Lower leg skin (tissue), 3 donors: ENCODE data around the gene HSPA12B.

Experiments
- POLR2A ChIP-seq, 2 donors: fragments of 450-650 bp; IDR thresholded peaks; one replicate each; pipeline ENCODE4 v1.6.1; 2016 to 2017; ENCODE audit warnings: antibody characterized with exemption in 2 of 2, mild to moderate bottlenecking in 1 of 2, moderate library complexity in 1 of 2
- TF ChIP-seq, protein P1 (sequence below), 3 donors: fragments of 450-650 bp; IDR thresholded peaks; one replicate each; pipeline ENCODE4 v1.5.1; 2016; ENCODE audit warnings: antibody characterized with exemption in 3 of 3, mild to moderate bottlenecking in 3 of 3, moderate library complexity in 2 of 3

DNA sequence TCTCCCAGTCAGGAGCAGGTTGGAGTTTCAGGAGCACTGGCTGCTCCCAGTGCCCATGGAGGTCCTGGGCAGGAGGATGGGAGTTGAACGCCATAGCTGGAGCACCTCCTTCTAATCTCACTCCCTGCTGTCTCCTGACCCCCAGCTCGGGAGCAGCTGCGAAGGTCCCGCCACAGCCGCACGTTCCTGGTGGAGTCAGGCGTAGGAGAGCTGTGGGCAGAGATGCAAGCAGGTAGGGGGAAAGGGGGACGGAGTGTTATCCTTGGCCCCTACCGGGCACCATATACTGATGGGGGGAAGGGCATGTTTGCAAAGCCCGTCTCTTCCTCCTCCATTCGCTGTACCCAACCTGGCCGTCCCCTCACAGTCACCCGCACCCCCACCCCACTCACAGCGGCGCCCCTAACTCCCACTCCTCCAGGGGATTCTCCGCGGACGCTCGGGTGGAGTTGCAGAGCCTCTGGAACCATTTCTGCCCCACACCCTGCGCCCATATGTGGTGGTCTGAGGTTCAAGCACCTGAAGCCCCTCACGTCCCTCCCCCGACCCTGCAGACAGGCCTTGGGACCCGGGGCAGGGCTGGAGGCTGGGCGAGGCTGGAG lies 16.7 kb downstream of the HSPA12B start:
- TF ChIP-seq, protein P1, sequence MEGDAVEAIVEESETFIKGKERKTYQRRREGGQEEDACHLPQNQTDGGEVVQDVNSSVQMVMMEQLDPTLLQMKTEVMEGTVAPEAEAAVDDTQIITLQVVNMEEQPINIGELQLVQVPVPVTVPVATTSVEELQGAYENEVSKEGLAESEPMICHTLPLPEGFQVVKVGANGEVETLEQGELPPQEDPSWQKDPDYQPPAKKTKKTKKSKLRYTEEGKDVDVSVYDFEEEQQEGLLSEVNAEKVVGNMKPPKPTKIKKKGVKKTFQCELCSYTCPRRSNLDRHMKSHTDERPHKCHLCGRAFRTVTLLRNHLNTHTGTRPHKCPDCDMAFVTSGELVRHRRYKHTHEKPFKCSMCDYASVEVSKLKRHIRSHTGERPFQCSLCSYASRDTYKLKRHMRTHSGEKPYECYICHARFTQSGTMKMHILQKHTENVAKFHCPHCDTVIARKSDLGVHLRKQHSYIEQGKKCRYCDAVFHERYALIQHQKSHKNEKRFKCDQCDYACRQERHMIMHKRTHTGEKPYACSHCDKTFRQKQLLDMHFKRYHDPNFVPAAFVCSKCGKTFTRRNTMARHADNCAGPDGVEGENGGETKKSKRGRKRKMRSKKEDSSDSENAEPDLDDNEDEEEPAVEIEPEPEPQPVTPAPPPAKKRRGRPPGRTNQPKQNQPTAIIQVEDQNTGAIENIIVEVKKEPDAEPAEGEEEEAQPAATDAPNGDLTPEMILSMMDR (IDR thresholded peaks at IDR 0.05) = no peak
- no peak for TF ChIP-seq POLR2A (IDR thresholded peaks at IDR 0.05)
